Measurements from ENCODE around the gene HNF4A.

HNF4A gene

DNA sequence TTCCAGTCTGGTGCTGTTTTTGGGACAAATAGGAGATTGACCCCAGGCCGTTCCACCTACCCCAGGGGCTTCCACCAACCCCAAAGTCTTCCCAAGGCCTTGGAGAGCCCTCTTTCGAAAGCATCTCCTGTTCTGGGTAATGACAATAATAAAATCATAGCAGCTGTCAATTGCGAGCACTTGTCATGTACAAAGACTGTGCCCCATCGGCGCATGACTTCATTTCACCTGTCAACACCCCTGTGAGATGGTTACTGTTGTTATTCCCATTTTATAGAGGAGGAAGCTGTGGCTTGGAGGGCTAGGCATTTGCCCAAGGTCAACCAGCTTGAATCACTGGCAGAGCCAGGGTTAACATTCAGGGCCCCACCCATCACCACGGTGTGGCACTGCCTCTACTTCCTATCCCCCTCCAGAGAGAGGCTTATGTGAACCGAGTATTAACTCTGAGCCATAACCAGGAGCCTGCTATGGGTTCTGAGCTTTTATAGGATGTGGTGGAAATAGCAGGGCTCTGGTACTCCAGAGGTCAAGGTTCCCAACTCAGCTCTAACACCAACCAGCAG lies 51.2 kb downstream of the HNF4A start:
- DNase-seq = no peak

DNA sequence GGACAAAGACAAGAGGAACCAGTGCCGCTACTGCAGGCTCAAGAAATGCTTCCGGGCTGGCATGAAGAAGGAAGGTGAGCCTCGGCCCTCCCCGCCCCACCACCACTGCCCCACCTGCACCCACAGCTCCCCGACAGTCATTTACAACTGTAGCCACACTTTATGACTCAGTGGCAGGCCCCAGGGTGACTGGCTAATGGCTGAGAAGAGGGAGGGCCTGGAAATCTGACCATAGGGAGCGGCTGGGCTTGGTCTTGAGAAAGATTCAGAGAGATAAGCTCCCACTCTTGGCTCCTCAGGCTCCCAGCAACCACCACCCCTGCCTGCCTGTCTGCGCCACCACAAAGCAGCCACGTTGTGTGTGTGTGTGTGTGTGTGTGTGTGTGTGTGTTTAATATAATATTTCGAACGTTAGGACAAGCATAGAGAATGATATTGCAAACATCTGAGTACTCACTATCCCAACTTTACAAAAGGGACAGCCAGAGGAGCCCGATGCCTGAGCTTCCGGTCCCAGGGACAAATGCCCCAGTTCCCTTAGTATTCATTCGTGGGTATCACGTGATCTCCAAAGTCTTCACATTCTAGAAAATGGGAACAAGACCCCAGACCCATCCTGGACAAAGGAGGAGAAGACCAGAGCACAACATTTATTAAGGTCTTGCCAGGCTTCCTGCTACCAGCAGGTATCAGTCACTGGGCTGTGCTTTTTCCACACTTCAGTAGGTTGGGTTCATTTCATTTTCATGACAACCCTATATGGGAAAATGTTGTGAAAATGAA lies 52.1 kb downstream of the HNF4A start:
- no peak for DNase-seq

DNA sequence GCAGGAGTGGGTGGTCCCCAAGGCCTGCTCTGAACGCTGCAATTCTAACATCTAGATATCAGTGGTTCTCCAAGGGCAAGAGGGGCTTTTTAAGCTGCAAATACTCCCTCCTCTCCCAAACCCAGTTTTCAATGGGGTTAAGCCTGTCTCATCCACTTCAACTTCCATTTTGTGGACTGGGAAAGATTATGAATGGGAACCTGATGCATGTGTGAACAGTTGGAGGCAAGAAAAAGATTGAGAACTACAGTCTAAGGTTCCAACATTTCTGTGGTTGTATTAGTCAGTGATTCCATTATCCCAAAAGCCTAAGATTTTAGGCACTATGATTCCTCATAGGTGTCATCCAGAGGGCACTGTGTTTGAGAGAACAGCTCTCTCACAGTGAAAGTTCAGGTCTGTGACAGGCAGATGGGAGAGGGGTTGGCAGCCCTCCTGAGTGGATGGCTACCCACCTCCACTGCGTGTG lies 53.7 kb downstream of the HNF4A start:
- DNase-seq = no peak

DNA sequence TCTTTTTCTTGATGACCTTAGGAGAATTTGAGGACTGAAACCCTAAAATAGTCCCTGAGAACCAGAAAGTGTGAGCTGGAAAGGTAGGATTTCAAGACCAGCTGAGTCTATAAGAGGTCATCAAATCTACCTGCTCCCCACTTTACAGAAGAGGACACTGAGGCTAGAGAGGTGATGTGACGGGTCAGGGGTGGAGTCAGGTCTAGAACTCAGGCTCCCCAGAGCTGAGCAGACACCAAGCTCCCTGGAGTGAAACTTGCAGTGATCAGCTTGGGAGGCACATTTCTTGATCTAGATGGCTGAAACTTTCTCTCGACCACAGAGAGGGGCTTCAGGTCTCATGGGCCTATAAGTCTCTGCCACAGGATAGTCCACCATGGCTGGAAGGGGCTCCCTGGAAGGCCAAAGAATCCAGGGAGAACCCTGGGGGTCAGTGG lies 55.1 kb downstream of the HNF4A start:
- DNase-seq = no peak

DNA sequence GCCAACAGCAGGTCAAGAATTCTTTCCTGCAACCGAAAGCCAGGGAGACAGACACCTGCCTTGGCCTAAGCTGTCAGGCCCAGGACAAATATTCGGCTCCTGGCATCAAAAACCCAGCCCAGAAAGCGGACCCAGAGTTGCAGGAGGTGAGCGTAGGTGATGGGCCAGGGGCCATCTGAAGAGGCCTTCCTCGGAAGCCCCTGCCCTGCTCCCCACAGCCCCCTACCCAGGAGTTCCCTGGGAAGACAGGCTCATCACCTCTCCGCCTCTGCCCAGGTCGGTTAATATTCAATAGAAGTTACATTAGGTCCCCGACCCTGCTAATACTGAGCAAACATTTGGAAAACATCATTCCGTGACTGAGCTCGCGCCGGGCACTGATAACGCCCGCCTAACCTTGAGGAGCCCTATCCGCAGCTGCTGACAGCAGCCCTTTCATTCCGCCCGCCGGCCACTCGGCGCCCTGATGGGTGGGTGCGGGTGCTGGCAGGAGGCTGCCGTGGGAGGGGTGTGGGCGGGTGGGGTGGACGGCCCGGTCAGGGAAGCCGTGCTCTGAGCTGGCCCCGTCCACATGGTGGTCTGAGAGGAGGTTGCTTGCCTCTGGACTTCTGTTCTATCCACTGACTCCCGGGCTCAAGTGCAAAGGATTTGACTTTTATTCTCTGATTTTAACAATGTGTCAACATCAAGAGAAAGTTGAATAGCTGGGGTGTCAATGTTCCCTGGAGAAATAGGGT lies 55.7 kb downstream of the HNF4A start:
- DNase-seq = no peak

DNA sequence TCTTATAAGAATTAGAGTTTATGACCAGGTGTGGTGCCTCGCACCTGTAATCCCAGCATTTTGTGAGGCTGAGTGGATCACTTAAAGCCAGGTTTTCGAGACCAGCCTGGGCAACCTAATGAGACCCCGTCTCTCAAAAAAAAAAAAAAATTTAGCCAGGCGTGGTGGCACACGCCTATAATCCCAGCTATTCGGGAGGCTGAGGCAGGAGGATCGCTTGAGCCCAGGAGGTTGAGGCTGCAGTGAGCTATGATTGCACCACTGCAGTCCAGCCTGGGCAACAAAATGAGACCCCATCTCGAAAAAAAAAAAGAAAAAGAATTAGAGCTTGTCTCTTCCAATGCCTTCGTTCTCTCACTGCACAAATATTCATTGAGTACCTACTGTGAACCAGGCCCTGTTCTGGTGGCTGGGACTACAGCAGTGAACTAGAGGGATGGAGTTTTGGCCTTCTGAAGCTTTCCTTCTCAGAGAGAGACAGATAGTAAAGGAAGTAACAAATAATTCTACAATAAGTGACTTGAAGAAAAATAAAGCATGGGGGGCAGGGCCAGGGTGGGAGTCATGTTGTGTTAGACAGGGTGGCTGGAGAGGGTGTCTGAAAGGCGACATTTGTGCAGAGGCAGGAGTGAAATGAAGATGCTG lies 56.4 kb downstream of the HNF4A start:
- no peak for DNase-seq

DNA sequence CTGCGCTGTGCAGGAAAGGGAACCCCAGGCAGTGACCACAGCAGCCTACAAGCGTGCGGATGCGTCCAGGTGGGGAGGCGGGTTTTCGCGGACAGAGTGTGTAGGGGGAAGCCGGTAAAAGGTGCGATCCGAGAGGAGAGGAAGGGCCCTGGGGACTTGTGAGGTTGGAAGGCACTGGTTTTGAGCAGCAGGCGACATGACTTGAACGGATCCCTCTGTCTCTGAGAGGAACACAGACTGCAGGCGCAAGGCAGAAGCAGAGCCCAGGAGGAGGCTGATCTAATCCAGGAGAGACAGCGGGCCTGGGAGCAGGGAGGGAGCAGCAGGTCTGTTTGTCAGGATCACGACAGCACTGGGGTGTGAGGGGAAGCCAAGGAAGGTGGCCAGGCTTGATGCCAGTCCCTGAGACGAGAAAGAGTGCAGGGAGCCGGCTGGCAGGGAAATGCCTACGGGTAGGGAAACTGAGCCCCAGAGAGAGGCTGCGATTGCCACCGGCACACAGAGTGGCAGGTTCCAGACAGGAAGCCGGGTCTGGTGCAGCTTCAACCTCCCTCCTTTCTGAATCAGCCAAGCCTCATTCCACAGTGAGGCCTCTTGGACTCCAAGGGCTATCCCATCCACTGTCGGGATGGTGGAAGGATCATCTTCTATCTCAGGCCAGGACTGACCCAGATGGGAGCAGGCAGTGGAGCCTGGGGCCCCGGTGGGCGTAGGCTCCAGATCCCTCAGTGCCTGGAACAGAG lies 57.1 kb downstream of the HNF4A start:
- no peak for DNase-seq

DNA sequence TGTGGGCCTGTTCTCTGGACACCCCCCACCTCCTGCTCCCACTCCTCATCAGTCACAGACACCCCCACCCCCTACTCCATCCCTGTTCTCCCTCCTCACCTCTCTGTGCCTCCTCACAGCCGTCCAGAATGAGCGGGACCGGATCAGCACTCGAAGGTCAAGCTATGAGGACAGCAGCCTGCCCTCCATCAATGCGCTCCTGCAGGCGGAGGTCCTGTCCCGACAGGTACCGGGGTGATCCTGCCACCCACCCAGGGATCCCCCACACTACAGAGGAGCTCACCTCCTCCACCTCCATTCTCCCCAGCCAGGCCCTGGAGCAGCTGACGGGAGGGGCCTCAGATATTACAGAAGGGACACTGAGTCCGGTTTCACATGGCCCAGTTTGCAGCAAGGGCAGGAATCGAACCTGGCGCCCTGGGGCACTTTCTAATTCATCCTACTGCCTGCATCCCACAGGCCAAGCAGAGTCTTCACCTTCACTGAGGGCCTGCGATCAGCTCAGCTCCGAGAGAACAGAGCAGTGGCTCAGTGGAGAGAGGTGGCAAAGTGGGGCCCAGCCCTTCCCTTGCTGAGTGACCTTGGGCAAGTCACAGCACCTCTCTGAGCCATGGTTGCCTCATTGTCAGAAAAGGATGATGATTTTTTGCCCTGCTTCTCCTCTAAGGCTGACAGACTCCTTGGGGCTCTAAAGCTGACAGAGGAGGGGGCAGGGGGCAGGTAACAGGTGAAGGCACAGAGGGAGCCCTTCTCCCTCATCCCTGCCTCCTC lies 58.3 kb downstream of the HNF4A start:
- no peak for DNase-seq

DNA sequence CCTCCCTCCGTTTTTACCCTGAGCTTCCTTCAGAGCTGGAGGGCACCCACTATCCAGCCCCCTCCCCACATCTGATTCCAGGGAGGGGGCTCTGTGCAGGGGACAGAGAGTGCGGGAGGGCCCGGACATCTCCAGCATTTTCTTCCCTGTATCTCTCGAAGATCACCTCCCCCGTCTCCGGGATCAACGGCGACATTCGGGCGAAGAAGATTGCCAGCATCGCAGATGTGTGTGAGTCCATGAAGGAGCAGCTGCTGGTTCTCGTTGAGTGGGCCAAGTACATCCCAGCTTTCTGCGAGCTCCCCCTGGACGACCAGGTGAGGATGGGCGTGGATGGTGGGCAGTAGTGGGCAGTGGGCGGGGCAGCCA lies 58.8 kb downstream of the HNF4A start:
- DNase-seq = no peak

DNA sequence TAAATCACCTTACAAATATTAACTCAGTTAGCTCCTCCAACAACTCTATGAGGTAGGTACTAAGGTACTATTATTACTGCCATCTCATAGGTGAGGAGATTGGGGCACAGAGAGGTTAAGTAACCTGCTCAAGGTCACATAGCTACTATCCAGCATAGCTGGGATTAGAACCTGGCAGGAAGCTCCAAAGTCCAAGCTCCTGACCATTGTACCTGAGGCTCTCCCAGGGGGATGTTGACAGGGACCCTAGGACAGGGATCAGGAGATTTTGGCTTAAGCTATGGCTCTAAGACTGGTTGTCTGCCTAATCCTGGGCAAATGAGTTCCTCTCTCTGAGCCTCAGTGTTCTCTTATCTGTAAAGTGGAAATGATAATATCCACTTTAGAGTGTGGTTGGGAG lies 59.3 kb downstream of the HNF4A start:
- DNase-seq = no peak

DNA sequence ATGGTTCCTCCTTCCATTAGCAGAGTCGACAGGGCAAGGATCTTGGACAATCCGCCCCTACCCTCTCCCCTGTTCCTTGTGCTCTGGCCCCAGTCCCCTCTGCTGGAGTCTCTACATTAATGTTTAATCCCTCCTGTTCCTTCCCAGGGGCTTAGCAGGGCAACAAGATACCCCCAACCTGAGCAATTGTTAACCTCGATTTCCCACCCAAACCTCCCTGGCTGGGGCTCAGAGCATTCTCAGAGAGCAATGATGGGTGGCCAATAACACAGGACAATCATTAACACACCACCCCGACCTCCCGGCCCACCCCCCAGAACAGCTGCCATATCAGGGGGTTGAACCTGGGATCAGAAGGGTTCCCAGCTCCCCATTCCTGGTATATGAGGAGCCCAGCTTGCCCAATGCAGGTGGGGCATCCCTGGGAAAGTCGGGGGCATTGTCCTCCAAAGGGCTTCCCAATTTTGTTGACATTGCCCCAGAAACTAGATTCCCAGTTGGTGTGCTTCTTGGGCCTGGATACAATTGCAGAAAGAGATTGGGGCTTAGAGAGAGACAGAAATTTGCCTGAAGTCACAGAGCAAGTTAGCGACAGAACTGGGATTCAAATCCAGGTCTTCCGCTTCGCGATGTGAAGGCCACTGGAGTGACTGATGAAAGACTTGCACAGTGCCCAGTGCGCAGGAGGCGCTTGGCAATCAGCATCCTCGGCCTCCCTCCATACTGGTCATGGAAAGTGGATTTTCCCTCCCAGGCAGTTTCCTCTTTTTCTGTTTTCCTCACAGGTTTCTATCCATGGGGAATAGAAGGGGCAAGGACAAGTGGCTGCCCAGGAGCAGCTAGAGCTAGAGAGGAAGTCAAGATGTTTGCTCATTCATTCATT lies 60.6 kb downstream of the HNF4A start:
- DNase-seq = no peak

DNA sequence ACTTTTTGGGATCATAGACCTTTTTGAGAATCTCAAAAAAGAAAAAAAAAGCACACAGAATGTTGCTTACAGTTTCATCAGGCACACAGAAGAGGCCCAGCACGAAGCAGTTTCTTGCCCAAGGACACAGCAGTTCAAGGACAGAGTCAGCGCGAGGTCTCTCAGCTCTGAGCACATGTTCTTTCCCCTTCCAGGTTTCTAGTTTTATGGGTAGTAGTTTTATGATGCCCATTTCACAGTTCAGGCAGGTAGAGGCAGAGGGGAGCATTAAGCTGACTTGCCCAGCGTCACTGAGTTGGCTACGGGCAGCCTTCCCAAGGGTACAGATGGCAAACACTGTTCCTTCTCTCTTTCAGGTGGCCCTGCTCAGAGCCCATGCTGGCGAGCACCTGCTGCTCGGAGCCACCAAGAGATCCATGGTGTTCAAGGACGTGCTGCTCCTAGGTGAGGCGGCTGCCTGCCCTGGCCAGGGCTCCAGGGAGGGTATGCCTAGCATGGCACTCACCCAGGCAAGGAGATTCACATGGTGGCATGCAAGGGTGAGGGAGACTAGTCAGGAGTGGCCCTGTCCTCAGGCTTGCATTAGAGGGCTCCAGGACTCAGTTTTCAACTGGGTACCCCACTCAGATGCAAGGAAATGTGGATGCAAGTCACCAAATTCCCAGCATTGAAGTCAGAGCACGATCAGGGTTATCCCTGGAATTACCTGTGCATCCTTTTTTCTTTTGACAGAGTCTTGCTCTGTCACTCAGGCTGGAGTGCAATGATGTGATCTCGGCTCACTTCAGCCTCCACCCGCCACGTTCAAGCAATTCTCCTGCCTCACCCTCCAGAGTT lies 62.8 kb downstream of the HNF4A start:
- no peak for DNase-seq

DNA sequence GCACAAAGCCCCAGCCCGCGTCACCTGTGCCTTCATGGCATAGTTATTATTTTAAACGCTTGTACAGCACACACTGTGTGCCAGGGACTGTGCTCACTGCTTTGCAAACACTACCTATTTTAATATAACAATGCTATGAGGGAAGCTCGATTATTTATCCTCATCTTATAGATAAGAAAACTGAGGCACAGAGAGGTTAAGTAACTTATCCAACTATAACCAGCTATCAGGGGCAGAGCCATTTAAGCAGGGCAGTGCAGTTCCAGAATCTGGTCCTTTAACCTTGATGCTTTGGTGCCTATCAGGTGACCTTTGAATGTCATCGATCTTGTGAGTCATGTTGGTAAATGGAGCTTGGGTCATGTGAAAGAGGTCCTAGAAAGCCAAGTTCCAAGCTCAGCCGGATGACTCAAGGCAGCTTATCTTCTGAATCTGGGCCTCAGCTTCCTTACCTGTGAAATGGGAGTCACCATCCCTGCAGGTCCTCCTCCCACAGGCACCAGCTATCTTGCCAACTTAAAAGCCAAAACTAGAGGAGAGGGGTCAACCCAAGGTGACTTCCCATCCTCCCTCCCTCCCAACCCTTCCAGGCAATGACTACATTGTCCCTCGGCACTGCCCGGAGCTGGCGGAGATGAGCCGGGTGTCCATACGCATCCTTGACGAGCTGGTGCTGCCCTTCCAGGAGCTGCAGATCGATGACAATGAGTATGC lies 63.8 kb downstream of the HNF4A start:
- no peak for DNase-seq

DNA sequence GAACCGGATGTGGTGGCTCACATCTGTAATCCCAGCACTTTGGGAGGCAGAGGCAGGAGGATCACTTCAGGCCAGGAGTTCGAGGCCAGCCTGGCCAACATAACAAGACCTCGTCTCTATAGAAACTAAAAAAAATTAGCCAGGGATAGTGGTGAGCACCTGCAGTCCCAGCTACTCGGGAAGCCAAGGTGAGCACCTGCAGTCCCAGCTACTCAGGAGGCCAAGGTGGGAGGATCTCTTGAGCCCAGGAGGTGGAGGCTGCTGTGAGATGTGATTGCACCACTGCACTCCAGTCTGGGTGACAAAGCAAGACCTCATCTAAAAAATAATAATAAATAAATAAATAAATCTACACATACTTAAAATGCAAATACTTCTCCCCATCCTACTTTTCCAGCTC lies 65.0 kb downstream of the HNF4A start:
- DNase-seq = no peak

DNA sequence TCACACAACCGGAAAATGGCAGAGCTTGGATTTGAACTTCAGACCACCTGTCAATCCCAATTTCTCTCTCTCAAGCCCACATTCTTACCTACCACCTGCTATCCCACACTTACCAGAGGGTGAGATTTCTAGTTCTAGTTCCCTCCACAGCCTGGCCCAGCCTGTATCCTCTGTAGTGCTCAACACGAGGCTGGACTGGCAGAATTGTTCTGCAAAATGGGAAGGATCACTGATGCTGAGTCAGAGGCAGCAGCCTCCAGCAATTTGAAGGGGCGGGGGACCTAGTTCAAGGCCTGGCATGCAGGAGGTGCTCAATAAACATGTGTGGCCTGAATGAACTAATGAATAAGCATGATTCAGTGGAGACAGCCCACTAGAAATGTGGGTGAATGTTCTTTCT lies 66.6 kb downstream of the HNF4A start:
- DNase-seq = no peak

DNA sequence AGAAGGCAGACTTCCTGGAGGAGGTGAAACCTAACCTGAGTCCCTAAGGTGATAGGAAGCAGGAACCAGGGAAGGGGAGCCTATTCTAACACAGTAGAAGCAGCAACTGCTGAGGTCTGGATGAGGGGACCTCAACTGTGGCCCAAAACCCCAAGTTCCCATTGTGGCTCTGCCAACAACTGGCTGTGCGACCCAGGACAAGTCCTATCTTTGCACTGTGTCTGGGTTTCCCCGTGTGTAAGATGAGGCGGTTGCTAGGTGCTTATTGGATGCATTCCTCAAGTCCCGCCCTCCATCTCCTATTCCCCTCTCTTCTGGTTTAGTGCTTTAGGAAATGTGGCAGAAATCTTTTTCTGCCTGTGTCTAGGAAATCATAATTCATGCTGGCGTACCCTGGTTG lies 68.0 kb downstream of the HNF4A start:
- DNase-seq = no peak

DNA sequence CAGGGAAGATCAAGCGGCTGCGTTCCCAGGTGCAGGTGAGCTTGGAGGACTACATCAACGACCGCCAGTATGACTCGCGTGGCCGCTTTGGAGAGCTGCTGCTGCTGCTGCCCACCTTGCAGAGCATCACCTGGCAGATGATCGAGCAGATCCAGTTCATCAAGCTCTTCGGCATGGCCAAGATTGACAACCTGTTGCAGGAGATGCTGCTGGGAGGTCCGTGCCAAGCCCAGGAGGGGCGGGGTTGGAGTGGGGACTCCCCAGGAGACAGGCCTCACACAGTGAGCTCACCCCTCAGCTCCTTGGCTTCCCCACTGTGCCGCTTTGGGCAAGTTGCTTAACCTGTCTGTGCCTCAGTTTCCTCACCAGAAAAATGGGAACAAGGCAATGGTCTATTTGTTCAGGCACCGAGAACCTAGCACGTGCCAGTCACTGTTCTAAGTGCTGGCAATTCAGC lies 68.6 kb downstream of the HNF4A start:
- DNase-seq = no peak

DNA sequence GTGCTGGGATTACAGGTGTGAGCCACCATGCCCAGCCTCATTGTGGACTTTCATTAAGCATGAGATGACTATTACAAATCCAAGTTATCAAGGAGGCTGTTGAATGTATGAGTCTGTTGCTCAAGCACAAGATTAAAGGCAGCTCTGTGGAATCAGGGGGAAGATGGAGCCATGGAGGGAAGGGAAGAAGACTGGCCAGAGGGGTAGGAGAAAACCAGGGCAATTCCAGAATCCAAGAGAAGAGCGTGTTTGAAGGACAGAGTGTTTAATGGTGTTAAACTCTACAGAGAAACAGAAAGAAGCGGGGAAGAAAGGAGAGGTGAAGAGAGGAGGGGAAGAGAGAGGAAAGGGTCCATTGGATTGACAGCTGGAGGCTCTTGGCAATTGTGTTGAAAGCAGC lies 70.4 kb downstream of the HNF4A start:
- no peak for DNase-seq
